Neural progenitor cell (in vitro differentiated cells): Measurements from ENCODE around the gene DCLK2.

Source experiments
- CTCF ChIP-seq: fragments of 200-600 bp; sonication (generic); IDR thresholded peaks from 2 replicates; pipeline ENCODE4 v1.5.1; 2017; ENCODE audit warnings: antibody characterized with exemption, mild to moderate bottlenecking
- EZH2 ChIP-seq: fragments of 200-600 bp; sonication (generic); IDR thresholded peaks from 2 replicates; pipeline ENCODE4 v1.6.1; 2017; ENCODE audit warnings: antibody characterized with exemption, mild to moderate bottlenecking, moderate library complexity
- EZH2phosphoT487 ChIP-seq: fragments of 200-600 bp; sonication (generic); IDR thresholded peaks from 2 replicates; pipeline ENCODE4 v1.6.1; 2017; ENCODE audit warnings: antibody characterized with exemption

GRCh38 chr4:150090836-150091235, 12.6 kb downstream of the DCLK2 start:
- no peak for TF ChIP-seq CTCF
- TF ChIP-seq EZH2phosphoT487: no peak
- no peak for TF ChIP-seq EZH2
